ENCODE results near the gene RNF145. TPM values are rescaled to one million over a fixed set of nuclear protein-coding genes. Genes with fewer than 3 reads are reported as not detected.

Gene RNF145
- total and polyA plus RNA-seq, 10 of the 15 experiments (the other 5 are each of a cell fraction or from before 2014, with no cell fraction given) = 9.7 to 58.1 (median 38.2) TPM

DNA sequence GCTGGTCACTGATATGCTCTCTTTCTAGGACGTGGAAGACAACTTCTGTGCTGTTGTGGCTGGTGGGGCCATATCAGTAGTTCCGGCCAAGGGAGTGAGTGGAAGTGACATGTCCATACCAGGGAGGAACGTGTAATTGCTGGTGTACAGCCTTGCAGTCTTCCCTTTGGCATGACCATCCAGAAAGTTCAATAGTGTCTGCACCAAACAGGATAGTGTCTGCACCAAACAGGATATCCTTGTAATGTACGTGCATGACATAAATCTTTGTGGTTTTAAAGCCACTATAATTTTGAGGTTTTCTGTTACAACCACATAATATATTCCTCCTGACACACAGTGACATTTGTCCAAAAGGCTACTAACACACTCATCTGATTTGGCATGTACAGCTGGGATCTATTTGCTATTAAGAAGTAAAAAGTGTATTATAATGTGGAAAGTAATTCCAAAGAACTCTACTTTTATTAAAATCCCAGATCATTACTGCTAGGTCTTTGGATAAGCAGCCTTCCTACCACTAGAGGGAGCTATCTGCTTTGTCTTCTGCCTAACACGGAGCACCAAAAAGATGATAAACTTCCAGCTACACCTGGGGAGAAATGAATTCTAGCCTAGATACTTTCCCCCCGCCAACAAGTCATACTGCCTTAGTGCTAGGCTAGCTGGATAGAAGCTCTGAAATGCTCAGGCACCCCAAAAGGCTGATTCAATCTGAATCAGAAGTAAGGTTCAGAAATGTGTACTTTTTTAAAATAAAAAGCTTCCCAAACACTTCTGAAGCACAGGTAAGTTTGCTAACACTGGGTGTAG, 52.7 kb downstream of the RNF145 start:
- 37% methylated on average over 6 of the region's 6 CpGs for WGBS (ENCODE audit: insufficient coverage, insufficient replicate concordance, low lambda C conversion rate, missing lambda C conversion rate)
- Histone ChIP-seq H3K9ac (ENCODE audit: control insufficient read depth, insufficient read depth, low read length) (no peak overlapping the region), H3K79me2 (ENCODE audit: control insufficient read depth, insufficient read depth, low read length) (no peaks in the 10 kb centered on the region), H3K4me2 (ENCODE audit: control insufficient read depth, insufficient read depth) (no peak overlapping the region), H3K27ac (ENCODE audit: control insufficient read depth, insufficient read depth) (no peak overlapping the region), H2AFZ (ENCODE audit: control insufficient read depth, low read depth, low read length) (no peak overlapping the region), H3K9me3 (replicated peaks; ENCODE audit: control insufficient read depth, insufficient read depth, low read length) (no peaks in the 10 kb centered on the region), H3K36me3 (ENCODE audit: control insufficient read depth in 2 of 2, insufficient read depth in 2 of 2, low read length in 1 of 2) (peaks cover 3 to 20% of the 10 kb centered on the region in 2 experiments; a peak in 3 of 4 replicates), H3K4me3 (no peak overlapping the region), H4K20me1 (ENCODE audit: control insufficient read depth, insufficient read depth) (peaks cover 6% of the 10 kb centered on the region; the same call in 1 of the 2 replicates), H3K27me3 (replicated peaks in 1 of 2; ENCODE audit: control insufficient read depth in 2 of 2, insufficient read depth in 2 of 2, low read length in 1 of 2) (no peaks in the 10 kb centered on the region), H3K4me1 (ENCODE audit: control insufficient read depth, insufficient read depth, low read length) (peaks cover 7% of the 10 kb centered on the region)
- ChIA-PET CTCF (interaction anchor here (0.6 to 6.2 kb wide), 74 partner anchors 9 to 1801 kb away, joined by 3 to 216 read pairs (median 4); partner anchors contain the start of genes IL12B and UBLCP1), POLR2A (no interaction called here), RAD21 (ENCODE audit: unreplicated experiment) (interaction anchor here (0.6 to 5.8 kb wide), 42 partner anchors 10 to 1208 kb away, joined by 3 to 112 read pairs (median 4); no protein-coding TSS in a partner anchor), SMC1A (ENCODE audit: uncharacterized antibody, unreplicated experiment) (interaction anchor here (0.6 to 6.4 kb wide), 49 partner anchors 11 to 1741 kb away, joined by 3 to 131 read pairs (median 4); partner anchors contain the start of gene UBLCP1)
- peak; percentile 90 for FAIRE-seq
- peak; percentile 96 for ATAC-seq
- no TSS peak for BruUV-seq (replicated peaks)
- in situ Hi-C loops (cut with MboI) (loop anchor here (5.0 to 10.0 kb wide), 2 partner anchors 161 to 828 kb away; no protein-coding TSS in a partner anchor), intact Hi-C loops (cut with micrococcal nuclease; ENCODE audit: unreplicated experiment) (loop anchor here (1.0 to 5.0 kb wide), 6 partner anchors 50 to 831 kb away; partner anchors contain the start of genes IL12B and UBLCP1)
- DNase-seq (ENCODE audit: low read depth, low spot score) = peak; percentile 30
- TF ChIP-seq MEF2A (IDR thresholded peaks at IDR 0.05; ENCODE audit: insufficient read depth, low read depth, low read length) = no peak
- TF ChIP-seq NKRF (conservative IDR thresholded peaks at IDR 0.05) = no peak
- TF ChIP-seq E2F8 (IDR thresholded peaks at IDR 0.05; ENCODE audit: low read depth, partially characterized antibody) = no peak
- no peak for TF ChIP-seq ZBTB33 (IDR thresholded peaks at IDR 0.05)
- no peak for TF ChIP-seq NFXL1 (IDR thresholded peaks at IDR 0.05; ENCODE audit: borderline replicate concordance)
- TF ChIP-seq, protein P1, sequence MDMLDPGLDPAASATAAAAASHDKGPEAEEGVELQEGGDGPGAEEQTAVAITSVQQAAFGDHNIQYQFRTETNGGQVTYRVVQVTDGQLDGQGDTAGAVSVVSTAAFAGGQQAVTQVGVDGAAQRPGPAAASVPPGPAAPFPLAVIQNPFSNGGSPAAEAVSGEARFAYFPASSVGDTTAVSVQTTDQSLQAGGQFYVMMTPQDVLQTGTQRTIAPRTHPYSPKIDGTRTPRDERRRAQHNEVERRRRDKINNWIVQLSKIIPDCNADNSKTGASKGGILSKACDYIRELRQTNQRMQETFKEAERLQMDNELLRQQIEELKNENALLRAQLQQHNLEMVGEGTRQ (IDR thresholded peaks at IDR 0.05; ENCODE audit: borderline replicate concordance, low read depth, low read length) = no peak
- TF ChIP-seq, protein P2, sequence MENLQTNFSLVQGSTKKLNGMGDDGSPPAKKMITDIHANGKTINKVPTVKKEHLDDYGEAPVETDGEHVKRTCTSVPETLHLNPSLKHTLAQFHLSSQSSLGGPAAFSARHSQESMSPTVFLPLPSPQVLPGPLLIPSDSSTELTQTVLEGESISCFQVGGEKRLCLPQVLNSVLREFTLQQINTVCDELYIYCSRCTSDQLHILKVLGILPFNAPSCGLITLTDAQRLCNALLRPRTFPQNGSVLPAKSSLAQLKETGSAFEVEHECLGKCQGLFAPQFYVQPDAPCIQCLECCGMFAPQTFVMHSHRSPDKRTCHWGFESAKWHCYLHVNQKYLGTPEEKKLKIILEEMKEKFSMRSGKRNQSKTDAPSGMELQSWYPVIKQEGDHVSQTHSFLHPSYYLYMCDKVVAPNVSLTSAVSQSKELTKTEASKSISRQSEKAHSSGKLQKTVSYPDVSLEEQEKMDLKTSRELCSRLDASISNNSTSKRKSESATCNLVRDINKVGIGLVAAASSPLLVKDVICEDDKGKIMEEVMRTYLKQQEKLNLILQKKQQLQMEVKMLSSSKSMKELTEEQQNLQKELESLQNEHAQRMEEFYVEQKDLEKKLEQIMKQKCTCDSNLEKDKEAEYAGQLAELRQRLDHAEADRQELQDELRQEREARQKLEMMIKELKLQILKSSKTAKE (IDR thresholded peaks at IDR 0.05; ENCODE audit: low read depth, poor library complexity, severe bottlenecking) = no peak
- TF ChIP-seq, protein P3, sequence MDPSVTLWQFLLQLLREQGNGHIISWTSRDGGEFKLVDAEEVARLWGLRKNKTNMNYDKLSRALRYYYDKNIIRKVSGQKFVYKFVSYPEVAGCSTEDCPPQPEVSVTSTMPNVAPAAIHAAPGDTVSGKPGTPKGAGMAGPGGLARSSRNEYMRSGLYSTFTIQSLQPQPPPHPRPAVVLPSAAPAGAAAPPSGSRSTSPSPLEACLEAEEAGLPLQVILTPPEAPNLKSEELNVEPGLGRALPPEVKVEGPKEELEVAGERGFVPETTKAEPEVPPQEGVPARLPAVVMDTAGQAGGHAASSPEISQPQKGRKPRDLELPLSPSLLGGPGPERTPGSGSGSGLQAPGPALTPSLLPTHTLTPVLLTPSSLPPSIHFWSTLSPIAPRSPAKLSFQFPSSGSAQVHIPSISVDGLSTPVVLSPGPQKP (IDR thresholded peaks at IDR 0.05; ENCODE audit: low read depth, low read length) = no peak
